ENCODE measurements around the gene METTL2A. TPM values are rescaled to one million over a fixed set of nuclear protein-coding genes. Genes with fewer than 3 reads are reported as not detected.
"Not testable (repeated sequence)": the region's sequence is repeated elsewhere in the genome, so short reads cannot be mapped to it uniquely, and the experiment has no call there.

METTL2A gene
- total RNA-seq, 1 donor from 2014 or later: 44.9 TPM

- not testable (repeated sequence) for H3K36me3 Mint-ChIP-seq (ENCODE audit: low read depth); H3K27ac Mint-ChIP-seq (ENCODE audit: unreplicated experiment); H3K9me3 Mint-ChIP-seq; DNase-seq (ENCODE audit: low read depth, low spot score); H3K4me3 Mint-ChIP-seq; H3K27me3 Mint-ChIP-seq (ENCODE audit: low read depth); H3K4me1 Mint-ChIP-seq
Measured at GRCh38 chr17:62454111-62454510, 30.4 kb downstream of the METTL2A start.

GRCh38 chr17:62456016-62456415 is 32.3 kb downstream of the METTL2A start:
- Mint-ChIP-seq H3K4me1 (peaks cover 8% of the 10 kb centered on the region), H3K4me3 (no peak overlapping the region), H3K27me3 (ENCODE audit: low read depth) (no peaks in the 10 kb centered on the region), H3K27ac (ENCODE audit: unreplicated experiment) (no peak overlapping the region), H3K9me3 (no peaks in the 10 kb centered on the region), H3K36me3 (ENCODE audit: low read depth) (no peaks in the 10 kb centered on the region)
- no peak for TF ChIP-seq CTCF (conservative IDR thresholded peaks at IDR 0.05)
- no peak for DNase-seq (ENCODE audit: low read depth, low spot score)

- not testable (repeated sequence) for H3K9me3 Mint-ChIP-seq; DNase-seq (ENCODE audit: low read depth, low spot score); H3K36me3 Mint-ChIP-seq (ENCODE audit: low read depth); H3K27ac Mint-ChIP-seq (ENCODE audit: unreplicated experiment); H3K4me3 Mint-ChIP-seq; H3K4me1 Mint-ChIP-seq; H3K27me3 Mint-ChIP-seq (ENCODE audit: low read depth)
Measured at GRCh38 chr17:62458483-62458882, 34.8 kb downstream of the METTL2A start.

GRCh38 chr17:62464422-62464821 is 40.7 kb downstream of the METTL2A start:
- H3K9me3 Mint-ChIP-seq; H3K4me3 Mint-ChIP-seq; DNase-seq (ENCODE audit: low read depth, low spot score); H3K4me1 Mint-ChIP-seq; H3K36me3 Mint-ChIP-seq (ENCODE audit: low read depth); H3K27ac Mint-ChIP-seq (ENCODE audit: unreplicated experiment); H3K27me3 Mint-ChIP-seq (ENCODE audit: low read depth): not testable (repeated sequence)

- H3K4me1 Mint-ChIP-seq; H3K27me3 Mint-ChIP-seq (ENCODE audit: low read depth); H3K4me3 Mint-ChIP-seq: not testable (repeated sequence)
Measured at GRCh38 chr17:62465271-62465670, 41.6 kb downstream of the METTL2A start.

GRCh38 chr17:62470666-62471379 is 47.1 kb downstream of the METTL2A start:
- H3K9me3 Mint-ChIP-seq; H3K27me3 Mint-ChIP-seq (ENCODE audit: low read depth); DNase-seq (ENCODE audit: low read depth, low spot score); H3K36me3 Mint-ChIP-seq (ENCODE audit: low read depth); H3K4me3 Mint-ChIP-seq: not testable (repeated sequence)
- Mint-ChIP-seq H3K27ac (ENCODE audit: unreplicated experiment) (peak overlapping the region; percentile 64), H3K4me1 (peaks cover 20% of the 10 kb centered on the region)

More at GRCh38 chr17:62465271-62465670, 41.6 kb downstream of the METTL2A start:
- DNase-seq (ENCODE audit: low read depth, low spot score); H3K27ac Mint-ChIP-seq (ENCODE audit: unreplicated experiment); H3K36me3 Mint-ChIP-seq (ENCODE audit: low read depth); H3K9me3 Mint-ChIP-seq: not testable (repeated sequence)

GRCh38 chr17:62471380-62471880 is 47.7 kb downstream of the METTL2A start:
- H3K4me1 Mint-ChIP-seq: peaks cover 20% of the 10 kb centered on the region
- peak overlapping the region; percentile 81 for H3K4me3 Mint-ChIP-seq
- H3K9me3 Mint-ChIP-seq; H3K36me3 Mint-ChIP-seq (ENCODE audit: low read depth); H3K27me3 Mint-ChIP-seq (ENCODE audit: low read depth); DNase-seq (ENCODE audit: low read depth, low spot score): not testable (repeated sequence)
- H3K27ac Mint-ChIP-seq (ENCODE audit: unreplicated experiment): peak overlapping the region; percentile 57

GRCh38 chr17:62473030-62473982 is 49.6 kb downstream of the METTL2A start:
- H3K4me3 Mint-ChIP-seq: peak overlapping the region; percentile 42
- not testable (repeated sequence) for H3K27ac Mint-ChIP-seq (ENCODE audit: unreplicated experiment); H3K36me3 Mint-ChIP-seq (ENCODE audit: low read depth); H3K9me3 Mint-ChIP-seq; H3K27me3 Mint-ChIP-seq (ENCODE audit: low read depth); DNase-seq (ENCODE audit: low read depth, low spot score)
- H3K4me1 Mint-ChIP-seq: peaks cover 27% of the 10 kb centered on the region

GRCh38 chr17:62477111-62477510 is 53.4 kb downstream of the METTL2A start:
- H3K27ac Mint-ChIP-seq (ENCODE audit: unreplicated experiment); H3K36me3 Mint-ChIP-seq (ENCODE audit: low read depth); H3K9me3 Mint-ChIP-seq; DNase-seq (ENCODE audit: low read depth, low spot score); H3K27me3 Mint-ChIP-seq (ENCODE audit: low read depth): not testable (repeated sequence)
- Mint-ChIP-seq H3K4me3 (peak overlapping the region; percentile 90), H3K4me1 (peaks cover 33% of the 10 kb centered on the region)

- Mint-ChIP-seq H3K4me3 (peak overlapping the region; percentile 90), H3K4me1 (peaks cover 32% of the 10 kb centered on the region)
- not testable (repeated sequence) for H3K9me3 Mint-ChIP-seq
Measured at GRCh38 chr17:62477718-62478408, 54.2 kb downstream of the METTL2A start.

More at GRCh38 chr17:62477718-62478408, 54.2 kb downstream of the METTL2A start:
- peak; percentile 12 for DNase-seq (ENCODE audit: low read depth, low spot score)
- not testable (repeated sequence) for H3K27me3 Mint-ChIP-seq (ENCODE audit: low read depth); H3K36me3 Mint-ChIP-seq (ENCODE audit: low read depth)
- peak overlapping the region; percentile 64 for H3K27ac Mint-ChIP-seq (ENCODE audit: unreplicated experiment)
